OCI-LY7 (cell line): Measurements from ENCODE around the gene SYNE3. TPM values are rescaled to one million over a fixed set of nuclear protein-coding genes. Genes with fewer than 3 reads are reported as not detected.

Source experiments
- BruUV-seq: library from RNA; stranded (reverse); fragments of 400-500 nt; replicated peaks from 2 replicates; lab custom pipeline; 2021; lab: Mats Ljungman, UMichigan
- CTCF ChIA-PET: fragments of 300-600 bp; sonication (Branson Sonifier 250); formaldehyde crosslinking; loops from one replicate; lab custom pipeline; 2022; ENCODE audit warnings: antibody characterized with exemption; ENCODE audit not compliant: unreplicated experiment; lab: Charles Lee
- POLR2A ChIA-PET: fragments of 300-600 bp; sonication (Branson Sonifier 250); formaldehyde crosslinking; loops from one replicate; lab custom pipeline; 2022; ENCODE audit warnings: antibody characterized with exemption; lab: Charles Lee
- DNase-seq: peaks from one replicate; pipeline ENCODE4 v3.0.0-alpha.2; 2015; ENCODE audit warnings: low spot score
- H2AFZ ChIP-seq: fragments of 200-600 bp; sonication (generic), shearing (Covaris generic); 2 replicates; pipeline ENCODE4 v1.6.1; 2014; ENCODE audit warnings: mild to moderate bottlenecking, antibody characterized with exemption, low read length, moderate library complexity
- H3K27ac ChIP-seq: fragments of 200-600 bp; sonication (generic); 2 replicates; pipeline ENCODE4 v1.5.1; 2014; ENCODE audit warnings: mixed run types, low read depth, mild to moderate bottlenecking, moderate library complexity, low read length, inconsistent platforms; ENCODE audit not compliant: poor library complexity, severe bottlenecking
- H3K36me3 ChIP-seq: fragments of 200-600 bp; sonication (generic); 2 replicates; pipeline ENCODE4 v1.6.1; 2014; ENCODE audit warnings: mild to moderate bottlenecking, antibody characterized with exemption, low read length, moderate library complexity, mixed read lengths; ENCODE audit not compliant: insufficient read depth
- H3K4me1 ChIP-seq: fragments of 200-600 bp; sonication (generic); 2 replicates; pipeline ENCODE4 v1.5.1; 2014; ENCODE audit warnings: mild to moderate bottlenecking, low read length; ENCODE audit not compliant: insufficient read depth, poor library complexity, severe bottlenecking
- H3K4me2 ChIP-seq: fragments of 200-600 bp; sonication (generic); 2 replicates; pipeline ENCODE4 v1.6.1; 2014; ENCODE audit warnings: mild to moderate bottlenecking, low read length
- H3K4me3 ChIP-seq: fragments of 200-600 bp; sonication (generic); 2 replicates; pipeline ENCODE4 v1.5.1; 2014; ENCODE audit warnings: mild to moderate bottlenecking, low read depth, low read length; ENCODE audit not compliant: poor library complexity, severe bottlenecking
- H3K79me2 ChIP-seq: fragments of 200-600 bp; sonication (generic); 2 replicates; pipeline ENCODE4 v1.6.1; 2016; ENCODE audit warnings: low read depth, mild to moderate bottlenecking, low read length, moderate library complexity, mixed read lengths; ENCODE audit not compliant: insufficient read depth
- H3K9me2 ChIP-seq: fragments of 200-600 bp; sonication (generic); 2 replicates; pipeline ENCODE4 v1.6.1; 2016; ENCODE audit warnings: mild to moderate bottlenecking, low read length, mixed read lengths; ENCODE audit not compliant: insufficient read depth
- H3K9me3 ChIP-seq: fragments of 200-600 bp; sonication (generic); 2 replicates; pipeline ENCODE4 v1.6.1; 2014; ENCODE audit warnings: mild to moderate bottlenecking, mixed run types, low read length, mixed read lengths
- H4K20me1 ChIP-seq: fragments of 200-600 bp; sonication (generic); 2 replicates; pipeline ENCODE4 v1.6.1; 2014; ENCODE audit warnings: mild to moderate bottlenecking, antibody characterized with exemption, low read length, moderate library complexity, mixed read lengths; ENCODE audit not compliant: insufficient read depth
- CTCF ChIP-seq: fragments of 200-600 bp; sonication (generic); conservative IDR thresholded peaks from 2 replicates; pipeline ENCODE4 v1.5.1; 2014; ENCODE audit warnings: mild to moderate bottlenecking, antibody characterized with exemption, low read length, moderate library complexity, mixed read lengths
- EZH2phosphoT487 ChIP-seq: fragments of 200-600 bp; sonication (generic); IDR thresholded peaks from 2 replicates; pipeline ENCODE4 v1.6.1; 2018; ENCODE audit warnings: low read depth, borderline replicate concordance, mild to moderate bottlenecking, mixed run types, antibody characterized with exemption, low read length, moderate library complexity, mixed read lengths
- intact Hi-C: fragments of 100-400 bp; cut with micrococcal nuclease; formaldehyde crosslinking; loops from one replicate; pipeline ENCODE4 v1.10.0; 2022; ENCODE audit not compliant: unreplicated experiment
- total RNA-seq, 2 experiments: library from RNA; depleted of rRNA in 1 of 2; stranded (reverse); fragments of >200 nt in 1 of 2; shearing (Covaris generic) in 1 of 2; gene quantifications; 2 replicates each; pipeline ENCODE4 v1.2.3, GENCODE V29; 2014 to 2022

Gene SYNE3
- total RNA-seq, 2 experiments from 2014 or later = 0.60 to 4.1 TPM

- no peak overlapping the region for H3K4me3 ChIP-seq
- no peaks in the 10 kb centered on the region for H4K20me1 ChIP-seq
- TF ChIP-seq CTCF (no peak), EZH2phosphoT487 (no peak)
- no peak overlapping the region for H2AFZ ChIP-seq
- no peak overlapping the region for H3K27ac ChIP-seq
- H3K79me2 ChIP-seq = no peaks in the 10 kb centered on the region
- no peaks in the 10 kb centered on the region for H3K9me2 ChIP-seq
- ChIA-PET POLR2A (interaction anchor here (1.0 to 1.7 kb wide), 3 partner anchors 8 to 54 kb away, joined by 3 to 5 read pairs (median 4); no protein-coding TSS in a partner anchor), CTCF (no interaction called here)
- H3K4me1 ChIP-seq = peaks cover 71% of the 10 kb centered on the region
- no peaks in the 10 kb centered on the region for H3K9me3 ChIP-seq
- DNase-seq = no peak
- no TSS peak for BruUV-seq
- no peak overlapping the region for H3K4me2 ChIP-seq
- H3K36me3 ChIP-seq = no peaks in the 10 kb centered on the region; the same call in 1 of the 2 replicates
- intact Hi-C loops = no loop called here
Measured at GRCh38 chr14:95499354-95499750, 17.1 kb downstream of the SYNE3 start.

GRCh38 chr14:95498622-95499353 lies 17.7 kb downstream of the SYNE3 start:
- Histone ChIP-seq H4K20me1 (no peaks in the 10 kb centered on the region), H3K4me1 (peaks cover 71% of the 10 kb centered on the region)

More at GRCh38 chr14:95498622-95499353, 17.7 kb downstream of the SYNE3 start:
- Histone ChIP-seq H2AFZ (no peak overlapping the region), H3K36me3 (no peaks in the 10 kb centered on the region; the same call in 1 of the 2 replicates), H3K4me3 (no peak overlapping the region), H3K4me2 (no peak overlapping the region), H3K27ac (no peak overlapping the region), H3K9me3 (no peaks in the 10 kb centered on the region), H3K79me2 (no peaks in the 10 kb centered on the region), H3K9me2 (no peaks in the 10 kb centered on the region)
- ChIA-PET CTCF (no interaction called here), POLR2A (interaction anchor here (1.0 to 1.7 kb wide), 3 partner anchors 9 to 53 kb away, joined by 3 to 5 read pairs (median 4); no protein-coding TSS in a partner anchor)
- intact Hi-C loops = no loop called here
- TF ChIP-seq EZH2phosphoT487 (no peak), CTCF (no peak)
- BruUV-seq = no TSS peak
- DNase-seq = no peak
